Stimulated activated CD8-positive, alpha-beta memory T cell treated with anti-CD3 and anti-CD28 coated beads, Interleukin-2, amount 100 ng/mL, for 48 hours (primary cell): Measurements from ENCODE around the gene USP8.

Source experiments
- DNase-seq, 2 donors: peaks; one replicate each; pipeline ENCODE4 v3.0.0-alpha.2; 2020; ENCODE audit warnings: low read depth in 2 of 2

Gene USP8

DNA sequence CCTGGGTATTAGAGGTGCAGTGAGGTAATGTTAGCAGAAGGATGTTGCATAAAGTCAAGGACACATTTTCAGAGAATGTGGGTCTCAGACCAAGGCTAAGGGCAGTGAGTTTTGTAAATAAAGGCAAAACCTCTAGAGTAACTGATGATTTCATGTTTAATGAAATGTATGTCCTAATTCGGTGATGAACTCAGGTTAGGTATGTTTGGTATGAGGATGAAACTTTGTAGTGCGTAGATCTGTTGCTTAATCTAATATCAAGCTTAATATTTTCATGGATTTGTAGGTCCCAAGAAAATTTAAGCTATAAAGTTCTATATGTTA is 118.6 kb downstream of the USP8 start:
- no peak for DNase-seq

DNA sequence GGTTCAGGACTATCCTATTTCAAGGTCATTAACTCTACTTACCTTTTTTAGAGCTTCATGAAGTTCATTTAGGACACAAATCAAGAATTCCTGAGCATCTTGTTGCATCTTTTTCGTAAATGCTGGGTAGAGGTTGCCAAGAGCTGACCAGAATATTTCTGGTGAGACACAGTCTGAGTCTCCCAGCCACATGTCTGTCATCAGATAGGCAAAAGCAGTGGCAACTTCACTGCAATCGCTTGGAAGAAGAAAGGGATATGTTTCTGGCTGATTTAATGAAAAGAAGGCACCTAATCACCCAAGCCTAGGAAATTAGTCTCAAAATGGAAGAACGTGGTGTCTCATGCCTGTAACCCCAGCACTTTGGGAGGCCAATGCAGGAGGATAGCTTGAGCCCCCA is 119.4 kb downstream of the USP8 start:
- no peak for DNase-seq

DNA sequence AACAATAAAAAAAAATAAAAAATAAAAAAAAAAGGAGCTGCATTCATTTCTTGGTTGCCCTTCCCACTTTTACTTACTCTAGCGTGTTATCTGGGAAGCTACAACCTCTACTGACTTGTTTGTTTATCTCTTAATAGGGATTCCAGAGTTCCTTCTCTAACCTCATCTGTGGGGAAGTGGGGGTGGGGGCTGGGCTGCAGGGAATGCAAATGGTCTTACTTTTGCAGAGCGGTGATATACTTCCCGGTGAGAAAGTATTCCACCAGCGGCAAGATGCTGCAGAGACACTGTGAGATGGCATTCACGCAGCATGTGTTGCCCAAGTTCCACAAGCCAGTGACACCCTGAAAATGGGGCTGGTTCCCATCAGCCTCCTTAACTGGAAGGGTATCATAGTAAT is 120.2 kb downstream of the USP8 start:
- DNase-seq = no peak

DNA sequence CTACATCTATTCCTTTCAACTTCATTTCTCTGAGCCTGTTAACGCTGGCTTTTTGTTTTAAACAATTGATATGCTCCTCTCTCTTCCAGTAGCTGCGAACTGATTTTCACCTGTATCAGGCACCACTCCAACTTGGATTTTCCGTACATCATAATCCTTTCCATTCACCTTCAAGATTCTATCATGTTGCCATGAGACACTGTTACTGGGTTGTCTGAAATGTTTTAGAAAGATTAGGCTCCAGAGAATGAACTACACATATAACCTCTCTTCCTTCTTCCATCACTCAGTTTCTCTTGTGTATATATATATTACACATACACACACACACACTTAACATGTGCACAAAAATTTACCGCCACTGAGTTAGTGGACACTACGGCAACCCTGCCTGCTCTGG is 122.4 kb downstream of the USP8 start, which contains the start of gene USP50:
TSS of gene USP50 (minus strand) at position 101 of the 400 bp plus-strand sequence. CDS start 141 bp downstream, outside the sequence.
- DNase-seq = no peak

DNA sequence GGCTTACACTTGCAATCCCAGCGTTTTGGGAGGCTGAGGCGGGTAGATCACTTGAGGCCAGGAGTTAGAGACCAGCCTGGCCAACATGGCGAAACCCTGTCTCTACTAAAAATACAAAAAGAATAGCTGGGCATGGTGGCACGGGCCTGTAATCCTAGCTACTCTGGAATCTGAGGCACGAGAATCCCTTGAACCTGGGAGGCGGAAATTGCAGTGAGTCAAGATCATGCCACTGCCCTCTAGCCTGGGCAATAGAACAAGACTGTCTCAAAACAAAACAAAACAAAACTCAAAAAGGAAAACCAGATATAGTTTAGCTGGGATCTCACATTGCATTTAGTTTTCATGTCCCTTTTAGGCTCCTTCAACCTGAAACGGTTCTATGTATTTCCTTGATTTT is 125.1 kb downstream of the USP8 start:
- no peak for DNase-seq

DNA sequence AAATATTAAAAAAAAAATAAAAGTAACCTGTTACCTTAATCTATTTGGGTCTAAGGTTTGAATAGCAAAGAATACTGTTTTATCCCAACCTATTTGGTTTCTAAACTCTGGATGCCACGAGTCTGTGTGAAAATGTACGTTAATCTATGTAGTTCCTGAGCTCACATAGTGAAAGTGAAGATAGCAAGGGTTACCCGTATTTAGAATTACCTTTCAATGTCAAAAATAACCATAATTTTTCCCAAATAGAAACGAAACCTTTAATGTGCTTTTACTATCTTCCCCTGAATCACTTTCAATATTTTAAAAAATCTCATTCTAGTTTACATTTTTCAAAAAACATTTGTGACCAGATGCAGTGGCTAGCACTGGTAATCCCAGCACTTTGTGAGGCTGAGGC is 128.0 kb downstream of the USP8 start:
- DNase-seq = no peak

DNA sequence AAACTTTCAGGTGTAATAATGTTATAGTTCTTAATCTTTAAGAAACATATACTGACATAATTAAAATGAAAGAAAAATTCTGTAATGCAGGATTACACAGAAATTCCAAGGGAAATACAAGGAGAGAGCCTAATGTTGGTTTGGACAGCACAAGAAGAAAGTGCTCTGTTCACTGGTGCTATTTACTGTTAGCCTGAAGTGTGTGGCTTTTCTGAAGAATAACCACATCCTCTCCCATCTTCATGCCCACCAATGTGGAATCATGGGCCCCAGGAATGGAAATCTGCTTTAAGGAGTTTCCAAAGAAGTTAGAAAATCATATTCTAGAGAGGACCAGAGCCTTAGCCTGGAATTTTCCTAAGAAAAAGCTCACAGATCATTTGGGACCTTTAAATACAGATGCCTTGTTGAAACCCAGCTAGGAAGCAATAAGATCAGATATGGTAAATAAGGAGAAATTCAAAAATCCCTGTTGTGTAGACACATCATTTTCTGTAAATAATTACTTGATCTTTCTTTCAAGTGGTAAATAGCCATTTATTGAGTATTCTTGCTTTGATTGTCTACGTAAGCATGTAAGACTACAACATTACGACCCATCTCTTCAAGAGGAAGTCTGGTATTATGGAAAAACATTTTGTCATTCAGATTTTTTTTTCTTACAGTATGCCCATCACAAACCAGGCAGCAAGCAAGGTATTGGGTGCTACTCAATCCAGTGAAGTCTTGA is 132.6 kb downstream of the USP8 start:
- no peak for DNase-seq

DNA sequence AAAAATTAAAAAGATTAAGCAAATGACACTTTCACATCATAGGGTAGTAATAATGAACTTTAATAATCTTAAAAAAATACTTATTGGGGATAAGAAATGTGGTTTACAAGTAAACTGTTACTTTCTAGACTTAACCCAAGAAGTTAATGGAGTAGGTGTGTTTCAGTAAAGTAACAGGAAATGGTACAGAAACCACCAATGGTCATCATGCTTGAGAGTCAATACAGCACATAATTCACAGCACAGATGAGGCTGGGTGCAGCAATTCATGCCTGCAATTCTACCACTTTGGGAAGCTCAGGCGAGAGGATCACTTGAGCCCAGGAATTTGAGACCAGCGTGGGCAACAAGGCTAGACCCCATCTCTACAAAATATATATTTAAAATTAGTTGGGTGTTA is 133.8 kb downstream of the USP8 start:
- no peak for DNase-seq

DNA sequence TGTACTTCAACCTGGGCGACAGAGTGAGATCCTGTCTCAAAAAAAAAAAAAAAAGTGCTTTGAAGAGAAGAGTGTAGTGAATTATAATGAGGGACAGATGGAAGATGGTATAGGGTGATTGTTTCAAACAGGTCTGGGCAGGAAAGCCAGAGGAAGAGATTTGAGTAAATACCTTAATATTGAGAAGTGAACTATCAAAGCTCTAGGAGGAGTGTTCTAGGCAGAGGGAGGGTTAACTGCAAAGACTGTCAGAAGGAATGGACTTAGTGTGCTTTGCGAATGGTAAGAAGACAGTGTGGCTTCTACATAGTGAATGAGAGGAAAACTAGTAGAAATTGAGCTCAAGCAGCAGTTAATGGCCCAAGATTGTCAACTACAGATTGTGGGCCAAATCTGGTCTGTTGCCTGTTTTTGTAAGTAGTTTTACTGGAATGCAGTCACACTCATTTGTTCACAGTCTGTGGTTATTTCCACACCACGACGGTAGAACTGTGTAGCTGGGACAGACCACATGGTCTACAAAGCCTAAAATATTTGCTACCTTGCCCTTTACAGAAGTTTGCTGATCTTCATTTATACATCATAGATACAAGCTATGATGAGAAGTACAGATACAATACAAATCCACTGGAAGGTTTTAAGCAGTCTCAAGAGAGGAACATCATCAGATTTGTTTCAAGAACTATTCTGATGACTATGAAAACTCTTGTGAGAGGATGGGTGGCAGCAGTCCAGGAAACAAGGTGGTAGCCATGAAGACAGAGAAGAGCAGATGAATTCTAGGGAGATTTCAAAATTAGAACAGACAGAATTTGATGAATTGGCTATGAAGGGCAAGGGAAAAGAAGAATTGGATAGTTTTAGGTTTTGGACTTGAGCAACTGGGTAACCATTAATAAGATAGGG is 138.8 kb downstream of the USP8 start:
- no peak for DNase-seq

DNA sequence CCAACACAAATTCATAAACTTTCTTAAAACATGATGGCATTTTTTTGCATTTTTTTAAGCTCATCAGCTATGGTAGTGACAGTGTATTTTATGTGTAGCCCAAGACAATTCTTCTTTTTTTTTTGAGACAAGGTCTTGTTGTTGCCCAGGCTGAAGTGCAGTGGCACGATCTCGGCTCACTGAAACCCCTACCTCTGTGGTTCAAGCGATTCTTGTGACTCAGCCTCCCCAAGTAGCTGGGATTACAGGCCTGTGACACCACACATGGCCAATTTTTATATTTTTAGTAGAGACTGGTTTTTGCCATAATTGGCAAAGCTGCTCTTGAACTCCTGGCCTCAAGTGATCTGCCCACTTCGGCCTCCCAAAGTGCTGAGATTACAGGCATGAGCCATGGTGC is 139.6 kb downstream of the USP8 start:
- no peak for DNase-seq
